HG03432 (cell line): ENCODE data around the gene RASA3.
"Not testable (repeated sequence)": the region's sequence is repeated elsewhere in the genome, so short reads cannot be mapped to it uniquely, and the experiment has no call there.

Experiments
- ATAC-seq: cut with Tn5 transposase; IDR thresholded peaks from one replicate; pipeline ENCODE4 v1.9.1; 2021; ENCODE audit warnings: mild to moderate bottlenecking, moderate library complexity; ENCODE audit not compliant: unreplicated experiment

RASA3 gene

GRCh38 chr13:114024603-114025404 is 107.6 kb downstream of the RASA3 start:
- ATAC-seq: peak; percentile 71

- ATAC-seq: peak; percentile 3
Measured at GRCh38 chr13:114023716-114024602, 108.5 kb downstream of the RASA3 start.

GRCh38 chr13:114022876-114023275 is 109.5 kb downstream of the RASA3 start:
- ATAC-seq: no peak

- ATAC-seq: no peak
Measured at GRCh38 chr13:114022309-114022669, 110.1 kb downstream of the RASA3 start.

GRCh38 chr13:114021464-114022308 is 110.7 kb downstream of the RASA3 start:
- no peak for ATAC-seq

- ATAC-seq: no peak
Measured at GRCh38 chr13:114020750-114021463, 111.5 kb downstream of the RASA3 start.

GRCh38 chr13:114020134-114020533 is 112.3 kb downstream of the RASA3 start:
- ATAC-seq: not testable (repeated sequence)

- no peak for ATAC-seq
Measured at GRCh38 chr13:114019367-114019766, 113.1 kb downstream of the RASA3 start.

- no peak for ATAC-seq
Measured at GRCh38 chr13:114018461-114019055, 113.9 kb downstream of the RASA3 start.

- no peak for ATAC-seq
Measured at GRCh38 chr13:114017966-114018365, 114.5 kb downstream of the RASA3 start.

- ATAC-seq: no peak
Measured at GRCh38 chr13:114017028-114017630, 115.3 kb downstream of the RASA3 start.

GRCh38 chr13:114016321-114017027 is 115.9 kb downstream of the RASA3 start:
- ATAC-seq: no peak

GRCh38 chr13:114015969-114016295 is 116.5 kb downstream of the RASA3 start:
- no peak for ATAC-seq

GRCh38 chr13:114015111-114015968 is 117.1 kb downstream of the RASA3 start:
- ATAC-seq: no peak

GRCh38 chr13:114013952-114014629 is 118.3 kb downstream of the RASA3 start:
- no peak for ATAC-seq

GRCh38 chr13:114013336-114013735 is 119.1 kb downstream of the RASA3 start:
- ATAC-seq: no peak

- no peak for ATAC-seq
Measured at GRCh38 chr13:114012921-114013320, 119.5 kb downstream of the RASA3 start.

- no peak for ATAC-seq
Measured at GRCh38 chr13:114012141-114012540, 120.3 kb downstream of the RASA3 start.
